ENCODE measurements around the gene HOXD4.

HOXD4 gene

GRCh38 chr2:176114120-176114929 is 37.0 kb upstream of the HOXD4 start:
- no peak for DNase-seq

- DNase-seq, result no peak
These were observed 36.3 kb upstream of the HOXD4 start for GRCh38 chr2:176114930-176115625.

GRCh38 chr2:176115883-176116813 is 35.2 kb upstream of the HOXD4 start, which contains the start of gene HOXD10:
Gene HOXD10 (plus strand): TSS chr2:176116778. CDS start chr2:176116834, 56 bp downstream.
- DNase-seq, result no peak

GRCh38 chr2:176117162-176117822 is 34.1 kb upstream of the HOXD4 start:
- DNase-seq, result no peak

GRCh38 chr2:176117823-176118371 is 33.5 kb upstream of the HOXD4 start:
- DNase-seq, result no peak

GRCh38 chr2:176118601-176119339 is 32.6 kb upstream of the HOXD4 start:
- no peak for DNase-seq

GRCh38 chr2:176120364-176121189 is 30.8 kb upstream of the HOXD4 start:
- DNase-seq, result no peak

- no peak for DNase-seq
These were observed 29.9 kb upstream of the HOXD4 start for GRCh38 chr2:176121190-176122051.

- DNase-seq, result no peak
These were observed 29.2 kb upstream of the HOXD4 start for GRCh38 chr2:176122052-176122682.

GRCh38 chr2:176122683-176123410 is 28.5 kb upstream of the HOXD4 start, which contains the start of gene HOXD9:
Gene HOXD9 (plus strand): TSS chr2:176122719. CDS start chr2:176122769, 50 bp downstream.
- no peak for DNase-seq

GRCh38 chr2:176123411-176124109 is 27.8 kb upstream of the HOXD4 start:
- no peak for DNase-seq

- DNase-seq, result no peak
These were observed 27.0 kb upstream of the HOXD4 start for GRCh38 chr2:176124110-176124946.

GRCh38 chr2:176124947-176125771 is 26.2 kb upstream of the HOXD4 start:
- DNase-seq, result no peak

GRCh38 chr2:176125772-176126054 is 25.6 kb upstream of the HOXD4 start:
- no peak for DNase-seq

GRCh38 chr2:176126929-176127773 is 24.2 kb upstream of the HOXD4 start:
- no peak for DNase-seq

All from activated gamma-delta T cell (primary cell).